ENCODE data around the gene TRABD2A.

TRABD2A gene

DNA sequence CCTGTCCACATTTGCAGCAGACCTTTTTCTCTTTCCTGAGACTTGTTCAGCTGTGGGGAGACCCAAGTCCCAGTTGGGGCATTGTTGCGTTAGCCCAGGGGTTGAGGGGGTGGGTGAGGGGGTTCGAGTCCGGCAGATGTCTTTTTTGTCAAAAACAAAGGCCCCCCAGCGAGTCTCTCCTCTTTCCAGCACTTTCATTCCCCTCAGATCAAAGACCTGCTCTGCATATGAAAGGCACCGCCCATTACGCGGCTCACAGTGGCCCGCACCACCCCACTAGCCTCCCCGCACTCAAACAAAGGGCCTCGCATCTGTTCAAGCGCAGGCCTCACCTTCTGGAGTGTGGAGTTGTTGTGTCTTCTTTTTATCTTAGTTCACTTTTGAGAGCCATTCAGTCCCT, 25.2 kb downstream of the TRABD2A start:
- DNase-seq (ENCODE audit: low read depth, low spot score): no peak

DNA sequence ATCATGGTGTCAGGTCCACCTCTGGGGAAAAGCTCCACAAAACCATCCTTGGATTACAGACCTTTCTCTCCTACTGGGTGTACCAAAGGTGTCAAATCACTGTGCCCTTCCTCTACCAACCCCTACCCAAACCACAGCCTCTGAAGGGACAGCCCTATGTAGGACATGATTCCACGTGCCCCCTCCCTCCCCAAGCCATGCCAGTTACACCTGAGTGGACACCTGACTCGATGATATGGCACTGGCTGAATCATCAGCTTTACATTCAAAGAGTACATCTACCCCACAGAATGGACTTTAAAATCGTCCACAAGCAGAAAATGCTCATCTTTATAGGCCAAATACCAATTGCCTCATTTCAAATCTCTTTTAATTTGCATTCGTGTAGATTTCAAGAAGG, 26.0 kb downstream of the TRABD2A start:
- DNase-seq (ENCODE audit: low read depth, low spot score): no peak

DNA sequence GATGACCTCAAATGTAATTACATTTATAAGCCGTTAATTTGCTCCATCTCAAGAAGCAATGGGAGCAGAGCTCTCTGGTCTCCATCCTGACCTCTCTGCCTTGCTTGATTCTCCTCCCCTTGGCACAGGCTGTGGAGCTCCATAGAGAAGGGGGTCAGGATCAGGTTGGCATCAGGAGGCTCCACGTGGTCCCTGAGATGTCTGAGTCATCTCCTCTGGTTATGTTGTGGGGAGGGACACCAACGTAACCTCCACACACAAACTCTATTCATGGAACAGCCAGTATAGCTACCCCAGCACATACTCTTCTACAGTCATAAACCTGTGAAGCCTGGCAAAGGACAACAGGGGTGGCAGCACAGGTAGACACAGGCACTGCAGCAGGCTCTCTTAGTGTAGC, 29.0 kb downstream of the TRABD2A start:
- no peak for DNase-seq (ENCODE audit: low read depth, low spot score)

DNA sequence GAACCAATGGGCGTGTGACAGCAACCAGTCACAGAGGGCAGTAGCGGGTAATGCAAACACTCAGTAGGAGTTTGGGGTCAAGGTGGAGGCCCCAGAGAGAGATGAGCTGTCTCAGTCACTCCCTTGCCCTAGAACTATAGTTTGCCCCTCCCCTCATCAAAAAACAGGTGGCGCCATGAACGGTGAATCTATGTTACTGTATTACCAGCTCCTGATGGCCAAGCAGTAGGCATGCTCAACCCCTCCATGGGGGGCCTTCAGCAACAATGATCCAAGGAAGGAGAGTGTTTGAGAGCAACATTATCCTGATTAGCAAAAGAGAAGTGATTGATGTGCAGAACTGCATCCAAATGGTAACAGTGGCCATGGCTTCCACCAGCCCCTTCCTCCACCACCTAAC, 30.4 kb downstream of the TRABD2A start:
- no peak for DNase-seq (ENCODE audit: low read depth, low spot score)

DNA sequence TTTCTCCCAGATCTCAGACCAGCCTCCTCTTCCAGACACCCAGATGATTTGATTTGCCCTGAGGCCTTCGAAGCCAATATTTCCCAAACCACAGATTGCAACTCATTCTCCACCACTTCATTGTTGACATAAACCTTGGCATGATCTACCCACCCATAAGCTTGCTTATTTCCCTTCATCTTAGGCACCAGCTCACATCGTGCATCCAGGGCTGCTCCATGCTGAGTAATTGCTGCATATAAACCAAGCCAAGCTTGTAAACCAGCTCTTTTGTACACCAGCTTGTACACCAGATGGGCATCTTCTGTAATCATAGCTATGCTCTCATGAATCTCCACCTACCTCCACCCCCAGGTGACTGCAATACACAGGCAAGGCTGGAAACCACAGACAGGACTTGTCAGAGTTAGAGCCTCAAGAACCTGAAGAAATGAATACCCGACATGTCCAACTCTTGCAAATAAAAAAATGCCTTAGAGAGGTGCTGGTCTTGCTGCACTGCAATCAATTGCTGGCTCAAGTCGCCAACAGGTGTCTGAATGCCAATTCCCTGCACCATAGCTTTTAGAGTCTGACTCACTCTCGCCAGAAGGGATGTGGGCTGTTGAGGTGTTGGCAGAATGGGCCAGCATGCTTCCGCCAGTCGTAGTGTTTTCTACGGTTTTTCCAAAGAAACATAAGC, 31.5 kb downstream of the TRABD2A start:
- DNase-seq (ENCODE audit: low read depth, low spot score): no peak

DNA sequence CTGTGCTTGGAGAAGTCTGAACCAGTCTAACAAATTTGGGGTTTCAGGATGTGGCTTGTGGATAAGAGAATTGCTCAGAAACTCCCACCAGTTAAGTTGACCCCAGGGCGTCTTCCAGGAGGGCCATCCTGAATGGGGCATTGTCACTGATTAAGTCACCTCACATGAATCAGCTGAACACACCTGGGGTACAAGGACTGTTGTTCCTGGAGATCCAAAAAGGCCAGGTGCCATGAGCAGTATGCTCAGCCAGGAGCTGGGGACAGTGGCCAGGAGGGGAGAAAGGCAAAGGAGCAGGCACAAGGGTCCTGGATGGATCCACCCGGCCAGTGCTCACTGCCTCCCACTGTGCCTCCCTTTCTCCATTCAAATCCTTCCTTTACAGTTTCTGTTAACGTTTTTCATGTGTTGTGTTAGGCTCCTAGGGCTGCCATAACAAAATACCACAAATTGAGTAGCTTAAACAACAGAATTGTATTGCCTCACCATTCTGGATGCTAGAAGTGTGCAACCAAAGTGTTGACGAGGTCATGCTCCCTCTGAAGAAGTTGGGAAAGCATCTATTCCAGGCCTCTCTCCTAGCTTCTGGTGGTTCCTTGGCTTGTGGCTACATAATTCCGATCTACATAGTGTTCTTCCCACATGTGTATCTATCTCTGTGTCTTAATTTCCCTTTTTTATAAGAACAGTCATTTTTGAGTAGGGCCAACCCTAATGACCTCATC, 33.4 kb downstream of the TRABD2A start:
- DNase-seq (ENCODE audit: low read depth, low spot score): no peak

DNA sequence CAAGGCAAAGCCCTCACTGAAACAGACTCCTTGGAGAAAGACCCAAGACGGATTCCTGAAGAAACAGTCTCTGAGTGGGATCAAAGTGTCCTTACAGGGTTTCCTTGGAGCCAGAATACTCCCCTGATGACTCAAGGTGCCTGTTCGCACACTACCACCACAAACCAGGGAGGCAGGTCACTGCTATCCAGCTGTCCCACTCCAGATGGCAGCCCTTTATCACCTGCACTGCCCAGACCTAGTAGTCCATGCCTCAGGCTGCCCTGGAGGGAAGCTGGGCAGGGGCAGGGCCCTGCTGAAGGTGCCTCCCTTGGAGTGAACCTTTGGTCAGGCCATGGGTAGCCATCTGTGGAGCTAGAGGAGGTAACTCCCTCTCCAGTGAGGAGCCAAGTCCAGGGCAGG, 34.1 kb downstream of the TRABD2A start:
- DNase-seq (ENCODE audit: low read depth, low spot score): no peak

DNA sequence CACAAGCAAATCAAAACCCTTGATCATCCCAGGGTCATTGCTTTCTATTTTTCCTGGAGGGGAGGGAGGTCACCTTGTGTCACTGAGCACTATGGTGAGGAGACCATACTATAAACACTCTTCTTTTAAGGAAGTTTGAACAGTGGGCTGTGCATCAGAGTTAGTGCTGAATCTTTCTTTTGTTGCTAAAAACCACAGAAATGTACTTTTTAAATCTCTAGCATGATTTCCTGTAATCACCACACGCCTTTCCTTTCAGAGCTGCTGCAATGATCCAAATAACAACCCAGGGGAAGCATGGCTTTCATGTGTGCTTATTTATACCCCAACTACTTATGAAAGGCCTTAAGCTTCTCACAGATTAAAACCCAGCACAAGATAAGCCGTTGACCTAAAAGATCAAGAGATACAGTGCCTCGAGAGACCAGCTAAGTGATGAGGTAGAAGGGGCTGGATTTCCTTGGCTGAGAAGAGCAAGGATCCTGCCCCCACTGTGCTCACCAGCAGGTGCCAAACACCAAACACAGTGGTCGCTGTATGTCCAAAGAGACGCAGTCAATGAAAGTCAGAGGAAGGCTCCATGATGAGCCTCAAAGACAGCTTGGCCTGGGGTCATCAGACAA, 34.7 kb downstream of the TRABD2A start:
- no peak for DNase-seq (ENCODE audit: low read depth, low spot score)

DNA sequence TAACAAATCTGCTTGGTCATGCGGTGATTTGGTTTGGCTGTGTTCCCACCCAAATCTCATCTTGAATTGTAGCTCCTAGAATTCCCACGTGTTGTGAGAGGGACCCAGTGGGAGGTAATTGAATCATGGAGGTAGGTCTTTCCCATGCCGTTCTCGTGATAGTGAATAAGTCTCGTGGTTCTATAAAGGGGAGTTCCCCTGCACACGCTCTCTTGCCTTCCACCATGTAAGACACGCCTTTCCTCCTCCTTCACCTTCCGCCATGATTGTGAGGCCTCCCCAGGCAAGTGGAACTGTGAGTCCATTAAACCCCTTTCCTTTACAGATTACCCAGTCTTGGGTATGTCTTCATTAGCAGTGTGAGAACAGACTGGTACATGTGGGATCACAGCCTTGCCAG, 36.7 kb downstream of the TRABD2A start:
- no peak for DNase-seq (ENCODE audit: low read depth, low spot score)

DNA sequence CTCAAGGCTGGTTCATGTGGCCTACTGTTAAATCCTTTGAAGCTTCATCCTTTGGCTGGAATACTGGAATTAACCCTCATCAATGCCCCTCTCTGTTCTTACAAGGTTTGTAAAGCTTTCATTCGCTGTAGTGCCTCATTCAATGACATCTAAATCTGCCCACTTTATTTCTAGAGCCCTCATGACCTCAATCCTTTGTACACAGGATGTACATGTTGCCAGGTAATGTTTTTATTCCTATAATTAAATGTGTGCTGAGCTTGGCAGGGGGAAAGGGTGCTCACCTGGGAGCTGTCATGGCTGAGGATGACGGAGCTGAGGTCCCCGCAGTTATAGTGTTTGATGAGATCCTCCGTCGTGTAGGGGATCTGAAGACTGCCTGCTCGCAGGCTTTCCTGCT, 39.3 kb downstream of the TRABD2A start:
- DNase-seq (ENCODE audit: low read depth, low spot score): no peak

DNA sequence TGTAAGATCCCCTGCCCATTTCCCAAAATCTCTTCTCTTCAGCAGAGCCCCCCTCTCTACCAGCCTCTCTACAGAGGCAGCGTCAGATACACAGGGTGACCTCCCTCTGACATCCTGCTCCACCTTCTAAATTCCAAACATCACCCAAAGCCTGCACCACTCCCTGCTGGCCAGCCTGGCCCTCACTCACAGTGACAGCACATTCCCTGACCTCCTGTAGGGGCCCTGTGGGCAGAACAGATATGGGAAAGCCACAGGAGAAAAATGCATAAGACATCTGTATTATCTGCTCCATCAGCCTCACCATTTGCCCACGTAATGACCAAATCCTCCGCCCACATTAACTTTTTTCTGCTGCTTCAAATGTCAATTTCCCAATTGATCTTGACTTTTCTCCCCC, 40.6 kb downstream of the TRABD2A start:
- no peak for DNase-seq (ENCODE audit: low read depth, low spot score)

DNA sequence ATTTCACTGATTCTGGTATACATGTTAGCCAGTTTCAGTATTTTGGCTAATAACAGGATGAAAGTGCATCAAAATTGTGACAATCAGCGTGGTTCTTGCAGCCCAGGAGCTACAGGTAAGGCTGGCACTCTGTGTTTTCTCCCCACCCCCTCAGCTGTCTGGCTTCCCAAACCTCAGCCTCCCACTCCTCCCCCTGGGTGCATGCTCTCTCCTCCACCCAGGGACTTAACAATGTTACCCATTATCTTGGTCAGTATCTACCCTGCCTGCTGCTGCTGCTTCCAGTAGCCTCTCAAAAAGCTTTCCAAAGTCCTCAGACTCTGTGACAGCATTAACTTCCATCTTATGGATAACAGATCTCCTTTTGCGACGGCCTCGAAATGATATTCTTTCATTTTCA, 41.0 kb downstream of the TRABD2A start:
- DNase-seq (ENCODE audit: low read depth, low spot score): no peak

DNA sequence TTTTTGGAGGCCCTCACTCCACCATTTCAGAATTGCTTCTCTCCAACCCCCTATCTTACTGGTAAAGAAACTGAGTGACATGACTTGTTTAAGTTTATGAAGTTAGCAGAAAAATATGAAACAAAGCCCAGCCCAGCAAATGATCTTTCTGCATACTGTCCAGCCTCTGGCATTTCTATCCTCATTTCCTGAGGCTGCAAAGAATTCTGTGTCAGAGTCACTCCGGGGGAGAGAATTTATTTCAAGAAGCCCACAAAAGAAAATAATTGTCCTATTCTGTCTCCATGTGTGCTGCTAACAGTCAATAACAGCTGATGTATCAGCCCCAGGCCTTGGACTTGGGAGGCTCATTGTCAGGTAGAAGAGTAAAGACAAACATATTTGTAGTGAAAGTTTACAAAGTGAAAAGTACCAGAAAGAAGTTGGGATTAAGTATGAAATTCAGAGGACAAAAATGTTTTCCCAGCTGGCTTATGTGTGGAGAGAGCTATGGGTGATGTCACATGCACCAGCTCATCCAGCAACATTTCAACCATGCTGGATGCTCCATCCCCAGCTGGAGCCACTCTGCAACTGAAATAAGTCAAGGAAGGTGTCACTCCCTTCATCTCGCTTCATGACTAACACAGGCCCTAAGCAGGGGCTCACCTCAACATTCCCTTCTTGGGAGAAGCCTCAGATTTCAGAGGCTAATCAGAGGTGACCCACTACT, 42.3 kb downstream of the TRABD2A start:
- no peak for DNase-seq (ENCODE audit: low read depth, low spot score)

DNA sequence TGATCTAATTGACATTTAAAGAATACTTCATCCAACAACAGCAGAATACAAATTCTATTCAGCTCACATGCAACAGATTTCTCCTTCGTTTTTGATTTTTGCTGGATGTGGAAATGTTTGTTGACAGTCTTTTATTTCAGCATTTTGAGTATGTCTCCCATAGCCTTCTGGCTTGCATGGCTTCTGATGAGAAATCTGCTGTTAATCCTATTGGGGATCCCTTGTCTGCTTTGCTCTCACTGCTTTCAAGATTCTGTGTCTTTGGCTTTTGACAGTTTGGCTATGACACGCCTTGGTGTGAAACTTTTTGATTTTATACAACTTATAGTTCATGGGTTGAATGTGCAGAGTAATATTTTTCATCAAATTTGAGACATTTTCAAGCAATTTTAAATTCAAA, 44.7 kb downstream of the TRABD2A start:
- no peak for DNase-seq (ENCODE audit: low read depth, low spot score)

DNA sequence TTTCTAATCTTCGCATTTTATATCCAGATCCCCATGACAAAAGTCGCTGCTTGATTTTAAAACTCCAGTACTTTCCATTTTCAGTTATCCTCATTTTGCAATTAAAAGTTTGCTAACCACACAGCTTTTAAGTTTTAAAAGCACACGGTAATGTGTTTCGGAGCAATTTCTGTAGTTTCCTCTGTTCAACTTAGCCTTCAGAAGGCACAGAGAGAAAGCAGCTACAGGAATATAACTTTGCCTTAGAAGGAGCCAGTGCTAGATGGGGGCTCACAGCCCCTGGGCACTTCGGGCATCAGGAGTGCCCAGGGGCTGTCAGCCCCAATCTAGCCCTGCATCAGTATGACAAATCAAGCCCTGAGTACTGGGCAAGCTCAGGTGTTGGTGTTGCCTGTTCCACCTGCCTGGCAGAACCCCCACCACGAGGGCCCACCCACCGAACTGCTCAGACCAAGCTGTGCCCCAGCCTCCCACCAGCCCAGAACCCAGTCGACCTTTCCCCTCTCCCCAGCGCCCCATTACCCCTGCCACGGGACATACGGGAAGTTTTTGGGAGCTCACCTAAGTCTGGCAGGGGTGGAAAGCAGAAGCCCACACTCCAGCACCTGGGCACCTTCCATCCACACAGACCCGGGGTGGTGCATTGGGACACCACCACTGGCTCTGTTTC, 47.3 kb downstream of the TRABD2A start:
- no peak for DNase-seq (ENCODE audit: low read depth, low spot score)

DNA sequence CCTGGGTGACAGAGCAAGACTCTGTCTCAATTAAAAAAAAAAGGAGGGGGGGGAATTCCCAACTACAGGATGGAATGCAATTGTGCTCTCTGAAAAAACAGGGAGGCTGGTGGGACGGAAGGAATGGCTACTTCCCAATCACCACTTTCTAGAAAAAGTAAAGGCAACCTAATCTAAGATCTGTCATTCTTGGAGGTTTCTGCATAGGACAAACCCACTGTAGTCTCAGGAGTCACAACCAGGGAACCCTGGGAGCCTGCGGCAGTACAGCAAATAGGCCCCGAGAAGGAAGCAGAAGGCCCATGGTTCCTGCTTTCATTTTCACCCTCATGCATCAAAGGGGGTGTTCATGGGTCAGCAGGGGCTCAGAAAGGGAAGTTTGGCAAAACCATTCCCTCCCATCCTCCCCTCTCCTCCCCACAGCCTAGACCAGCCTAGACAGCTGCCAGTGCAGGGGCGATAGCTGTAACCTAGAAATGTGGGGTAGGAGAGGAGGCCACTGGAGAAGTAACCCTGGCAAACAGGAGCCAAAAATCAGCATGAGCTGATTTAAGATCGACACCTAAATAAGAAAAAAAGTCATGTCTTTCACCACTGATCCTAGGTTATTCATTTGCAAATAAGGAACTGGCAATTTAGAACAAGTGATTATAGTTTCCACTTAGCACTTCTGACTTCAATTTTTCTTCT, 48.0 kb downstream of the TRABD2A start:
- no peak for DNase-seq (ENCODE audit: low read depth, low spot score)

DNA sequence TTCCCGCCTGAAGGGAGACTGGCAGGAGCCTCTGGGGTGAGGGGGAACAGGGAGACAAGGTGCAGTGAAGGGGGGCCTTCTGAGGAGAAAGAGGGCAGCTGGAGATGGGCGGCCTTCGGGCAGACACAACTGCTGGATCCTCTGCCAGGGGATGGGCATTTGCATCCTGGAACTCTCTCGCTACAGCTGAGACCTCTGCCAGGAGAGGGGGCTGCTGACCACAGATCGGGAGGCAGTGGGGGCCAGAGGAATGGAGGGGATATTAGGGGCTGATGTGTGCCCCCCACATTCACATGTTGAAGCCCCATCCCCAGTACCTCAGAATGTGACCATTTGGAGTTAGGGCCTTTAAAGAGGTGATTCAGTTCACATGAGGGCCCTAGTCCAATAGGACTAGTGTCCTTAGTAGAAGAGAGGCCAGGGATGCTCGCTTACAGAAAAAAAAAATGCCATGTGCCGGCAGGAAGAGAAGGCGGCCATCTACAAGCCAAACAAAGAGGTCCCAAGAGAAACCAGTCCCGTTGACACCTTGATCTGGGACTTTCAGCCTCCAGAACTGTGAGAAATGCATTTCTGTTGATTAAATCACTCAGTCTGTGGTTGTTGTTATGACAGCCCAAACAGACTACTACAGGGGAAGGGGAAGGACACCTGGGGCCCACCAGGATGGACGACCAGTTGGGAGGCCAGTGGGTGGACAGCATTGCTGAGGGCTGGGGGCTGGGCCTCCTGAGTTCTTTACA, 50.0 kb downstream of the TRABD2A start:
- DNase-seq (ENCODE audit: low read depth, low spot score): no peak

DNA sequence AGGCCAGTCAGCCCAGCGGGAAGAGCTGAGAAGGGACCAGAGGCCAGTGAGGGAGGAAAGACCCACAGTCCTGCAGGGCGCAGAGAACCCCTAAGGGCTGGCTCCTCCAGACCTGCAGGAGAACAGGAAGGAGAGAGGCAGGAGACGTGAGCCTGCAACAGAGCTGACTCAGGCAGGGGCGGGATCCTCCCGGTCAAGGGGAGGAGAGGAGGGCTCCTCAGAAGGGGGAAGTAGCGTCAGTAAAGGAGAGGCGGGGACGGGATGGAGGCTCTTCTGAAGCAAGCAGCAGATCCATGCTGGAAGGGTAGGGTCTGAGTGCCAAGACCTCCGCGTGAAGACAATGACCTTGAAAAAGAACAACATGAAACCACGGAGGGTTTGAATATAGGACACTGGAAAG, 50.8 kb downstream of the TRABD2A start:
- no peak for DNase-seq (ENCODE audit: low read depth, low spot score)

DNA sequence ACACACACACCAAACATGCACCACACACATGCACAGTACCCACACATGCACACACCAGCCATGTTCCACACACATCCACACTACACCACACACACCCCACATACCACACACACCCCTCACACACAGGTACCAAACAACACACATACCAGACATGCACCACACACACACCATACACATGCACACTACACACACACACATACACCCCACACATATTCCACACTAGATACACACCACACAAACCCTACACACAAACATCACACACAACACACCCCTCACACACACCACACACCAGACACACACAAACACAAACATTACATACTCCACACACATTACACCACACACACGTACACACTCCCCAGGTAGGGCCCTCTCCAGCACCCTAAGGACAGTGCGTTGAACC, 51.2 kb downstream of the TRABD2A start:
- DNase-seq (ENCODE audit: low read depth, low spot score): no peak

DNA sequence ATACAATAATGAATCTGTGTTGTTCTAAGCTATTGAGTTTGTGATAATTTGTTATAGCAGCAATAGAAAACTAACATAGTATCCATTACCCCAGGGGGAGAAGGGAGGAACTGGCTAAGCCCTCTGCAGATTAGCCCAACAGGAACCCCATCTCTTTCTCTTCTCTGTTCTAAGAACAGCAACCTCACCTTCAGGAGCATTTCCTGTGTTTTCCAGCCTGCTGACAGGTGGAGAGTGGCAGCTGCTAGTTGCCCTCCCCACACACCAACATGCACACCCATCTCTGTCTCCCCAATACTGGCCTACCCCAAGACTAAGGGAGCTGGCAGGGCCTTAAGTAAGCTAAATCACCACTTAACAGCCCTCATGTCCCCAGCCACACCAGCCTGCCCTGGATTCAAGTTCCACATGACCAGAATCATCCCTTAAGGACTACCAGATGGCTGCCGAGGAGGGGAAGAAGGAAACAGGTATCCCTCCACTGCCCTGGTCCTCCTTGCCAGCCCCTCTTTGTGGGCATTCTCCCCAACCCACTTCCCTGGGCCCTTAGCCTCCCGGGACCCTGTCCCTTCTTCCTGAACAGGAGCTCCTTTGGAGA, 52.8 kb downstream of the TRABD2A start:
- no peak for DNase-seq (ENCODE audit: low read depth, low spot score)

Data from brain pericyte (primary cell).